Measurements from ENCODE around the gene C3orf52.

- TF ChIP-seq CTCF (IDR thresholded peaks at IDR 0.05) (no peak), POLR2A (IDR thresholded peaks at IDR 0.05) (no peak)
Observed at GRCh38 chr3:112048911-112049310, 37.3 kb upstream of the C3orf52 start.

Measured in upper lobe of left lung (tissue), 4 donors.